ENCODE data around the gene FAM174A.
"Not testable (repeated sequence)": the region's sequence is repeated elsewhere in the genome, so short reads cannot be mapped to it uniquely, and the experiment has no call there.

Gene FAM174A

DNA sequence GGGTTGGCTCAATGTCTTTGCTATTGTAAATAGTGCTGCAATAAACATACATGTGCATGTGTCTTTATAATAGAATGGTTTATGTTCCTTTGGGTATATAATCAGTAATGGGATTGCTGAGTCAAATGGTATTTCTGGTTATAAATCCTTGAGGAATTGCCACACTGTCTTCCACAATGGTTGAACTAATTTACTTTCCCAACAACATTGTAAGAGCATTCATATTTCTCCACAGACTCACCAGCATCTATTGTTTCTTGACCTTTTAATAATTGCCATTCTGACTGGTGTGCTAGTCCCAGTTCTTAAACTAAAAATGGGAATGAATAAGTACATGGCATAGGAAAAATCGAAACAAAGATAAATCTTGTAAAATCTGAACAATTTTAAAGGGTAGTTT lies 68.8 kb downstream of the FAM174A start:
- not testable (repeated sequence) for H3K36me3 ChIP-seq (ENCODE audit: control insufficient read depth, insufficient read depth, low read length); H3K4me3 ChIP-seq (ENCODE audit: extremely low read depth, insufficient read depth, low read length, poor library complexity, severe bottlenecking); H3K27ac ChIP-seq (ENCODE audit: low read depth, low read length, severe bottlenecking); H3K4me1 ChIP-seq (ENCODE audit: control insufficient read depth, insufficient read depth, low read length, poor library complexity, severe bottlenecking); H3K9me3 ChIP-seq (ENCODE audit: control insufficient read depth, low read length)
- no CpG with 5 or more reads among the region's 1 CpG for WGBS, 2 experiments (ENCODE audit: insufficient coverage in 2 of 2)

DNA sequence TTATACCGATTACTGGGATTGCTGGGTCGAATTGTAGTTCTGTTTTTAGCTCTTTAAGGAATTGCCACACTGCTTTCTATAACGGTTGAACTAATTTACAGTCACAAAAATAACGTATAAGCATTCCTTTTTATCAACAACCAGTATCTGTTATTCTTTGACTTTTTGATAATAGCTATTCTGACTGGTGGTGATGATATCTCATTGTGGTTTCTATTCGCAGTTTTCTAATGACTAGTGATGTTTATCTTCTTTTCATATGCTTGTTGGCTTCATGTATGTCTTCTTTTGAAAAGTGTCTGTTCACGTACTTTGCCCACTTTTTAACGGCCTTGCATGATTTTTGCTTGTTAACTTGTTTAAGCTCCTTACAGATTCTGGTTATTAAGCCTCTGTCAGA lies 74.4 kb downstream of the FAM174A start:
- WGBS, 2 experiments (ENCODE audit: insufficient coverage in 2 of 2) = 88 to 100% methylated on average over 1 to 6 of the region's 7 CpGs
- Histone ChIP-seq H3K9me3 (ENCODE audit: control insufficient read depth, low read length) (no peaks in the 10 kb centered on the region), H3K4me3 (ENCODE audit: extremely low read depth, insufficient read depth, low read length, poor library complexity, severe bottlenecking) (no peak overlapping the region), H3K36me3 (ENCODE audit: control insufficient read depth, insufficient read depth, low read length) (no peaks in the 10 kb centered on the region), H3K4me1 (ENCODE audit: control insufficient read depth, insufficient read depth, low read length, poor library complexity, severe bottlenecking) (no peaks in the 10 kb centered on the region), H3K27ac (ENCODE audit: low read depth, low read length, severe bottlenecking) (no peak overlapping the region)

DNA sequence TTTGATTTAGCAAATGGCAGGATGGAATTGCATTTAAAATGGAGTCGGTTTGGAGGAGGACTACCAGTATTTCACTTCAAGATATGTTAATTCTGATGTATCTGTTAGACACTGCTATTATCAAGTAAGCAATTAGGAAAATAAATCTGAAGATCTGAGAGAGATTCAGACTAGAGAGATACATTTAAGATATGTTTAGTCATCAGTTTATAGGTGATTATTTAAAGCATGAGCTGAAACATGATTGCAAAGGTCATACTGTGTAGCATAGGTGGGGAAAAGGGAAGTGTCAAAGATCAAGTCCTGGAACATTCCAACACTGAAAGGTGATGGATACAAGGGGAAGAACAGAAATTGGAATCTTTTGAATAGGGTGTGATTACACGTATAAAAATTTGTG lies 79.1 kb downstream of the FAM174A start:
- 78 to 92% methylated on average over 1 of the region's 2 CpGs for WGBS, 2 experiments (ENCODE audit: insufficient coverage in 2 of 2)
- Histone ChIP-seq H3K36me3 (ENCODE audit: control insufficient read depth, insufficient read depth, low read length) (no peaks in the 10 kb centered on the region), H3K4me3 (ENCODE audit: extremely low read depth, insufficient read depth, low read length, poor library complexity, severe bottlenecking) (no peak overlapping the region), H3K4me1 (ENCODE audit: control insufficient read depth, insufficient read depth, low read length, poor library complexity, severe bottlenecking) (no peaks in the 10 kb centered on the region), H3K9me3 (ENCODE audit: control insufficient read depth, low read length) (no peaks in the 10 kb centered on the region), H3K27ac (ENCODE audit: low read depth, low read length, severe bottlenecking) (no peak overlapping the region)

DNA sequence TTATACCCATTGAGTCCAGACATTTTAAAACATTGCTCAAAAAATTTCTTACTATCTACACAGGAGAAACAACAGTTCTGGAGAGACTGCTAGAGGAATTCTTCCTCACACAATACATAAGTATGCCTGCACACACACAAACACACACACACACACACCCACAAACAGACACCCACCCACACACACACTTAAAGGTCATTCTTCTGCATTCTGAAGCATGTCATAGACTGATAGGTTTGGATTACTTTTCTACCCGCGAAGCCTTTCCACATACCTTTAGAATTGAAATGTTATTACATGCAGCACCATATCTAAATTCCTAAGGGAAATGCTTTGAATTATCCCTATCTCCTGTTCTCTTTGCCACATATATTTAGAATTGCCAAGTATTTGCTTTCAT lies 80.2 kb downstream of the FAM174A start:
- H3K4me1 ChIP-seq (ENCODE audit: control insufficient read depth, insufficient read depth, low read length, poor library complexity, severe bottlenecking) = no peaks in the 10 kb centered on the region
- H3K9me3 ChIP-seq (ENCODE audit: control insufficient read depth, low read length) = no peaks in the 10 kb centered on the region
- no CpG with 5 or more reads among the region's 2 CpGs for WGBS, 2 experiments (ENCODE audit: insufficient coverage in 2 of 2)
- no peaks in the 10 kb centered on the region for H3K36me3 ChIP-seq (ENCODE audit: control insufficient read depth, insufficient read depth, low read length)
- no peak overlapping the region for H3K4me3 ChIP-seq (ENCODE audit: extremely low read depth, insufficient read depth, low read length, poor library complexity, severe bottlenecking)
- H3K27ac ChIP-seq (ENCODE audit: low read depth, low read length, severe bottlenecking) = no peak overlapping the region

DNA sequence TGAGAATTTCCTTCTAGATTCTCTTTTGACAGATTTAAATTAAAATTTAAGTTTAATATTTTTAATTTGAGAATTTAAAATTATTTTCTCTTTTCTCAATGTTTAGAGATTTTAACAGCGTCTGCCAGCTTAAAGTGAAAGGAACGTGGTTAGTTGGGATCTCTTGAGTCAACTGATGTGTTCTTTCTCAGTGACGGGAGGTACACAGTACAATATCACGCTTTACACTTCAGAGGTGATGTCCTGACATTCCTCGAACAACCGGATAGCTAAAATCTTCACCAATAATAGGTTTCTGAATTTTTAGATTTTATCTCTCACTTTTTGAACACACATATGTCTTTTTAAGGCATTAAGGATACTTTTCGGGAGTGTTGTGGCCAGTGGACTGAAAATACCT lies 81.1 kb downstream of the FAM174A start:
- no peaks in the 10 kb centered on the region for H3K4me1 ChIP-seq (ENCODE audit: control insufficient read depth, insufficient read depth, low read length, poor library complexity, severe bottlenecking)
- no peak overlapping the region for H3K27ac ChIP-seq (ENCODE audit: low read depth, low read length, severe bottlenecking)
- no peak overlapping the region for H3K4me3 ChIP-seq (ENCODE audit: extremely low read depth, insufficient read depth, low read length, poor library complexity, severe bottlenecking)
- no peaks in the 10 kb centered on the region for H3K36me3 ChIP-seq (ENCODE audit: control insufficient read depth, insufficient read depth, low read length)
- WGBS, 2 experiments (ENCODE audit: insufficient coverage in 2 of 2) = 90 to 100% methylated on average over 2 of the region's 7 CpGs
- no peaks in the 10 kb centered on the region for H3K9me3 ChIP-seq (ENCODE audit: control insufficient read depth, low read length)

DNA sequence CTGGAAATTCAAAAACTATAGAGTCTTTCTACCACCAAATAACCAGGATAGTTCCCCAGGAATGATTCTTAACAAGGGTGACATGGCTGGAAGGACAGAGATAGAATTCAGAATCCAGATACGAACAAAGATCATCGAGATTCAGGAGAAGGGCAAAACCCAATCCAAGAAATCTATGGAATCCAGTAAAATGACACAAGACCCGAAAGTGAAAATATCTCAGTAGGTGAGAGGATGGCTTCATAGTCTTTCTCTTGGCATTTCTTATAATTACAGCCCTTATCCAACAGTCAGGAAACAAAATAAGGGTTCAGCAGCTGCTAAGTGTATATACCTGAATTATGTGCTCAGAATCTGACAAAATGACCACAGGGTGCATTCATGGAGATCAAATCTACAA lies 81.8 kb downstream of the FAM174A start:
- WGBS, 2 experiments (ENCODE audit: insufficient coverage in 2 of 2) = no CpG with 5 or more reads among the region's 3 CpGs

DNA sequence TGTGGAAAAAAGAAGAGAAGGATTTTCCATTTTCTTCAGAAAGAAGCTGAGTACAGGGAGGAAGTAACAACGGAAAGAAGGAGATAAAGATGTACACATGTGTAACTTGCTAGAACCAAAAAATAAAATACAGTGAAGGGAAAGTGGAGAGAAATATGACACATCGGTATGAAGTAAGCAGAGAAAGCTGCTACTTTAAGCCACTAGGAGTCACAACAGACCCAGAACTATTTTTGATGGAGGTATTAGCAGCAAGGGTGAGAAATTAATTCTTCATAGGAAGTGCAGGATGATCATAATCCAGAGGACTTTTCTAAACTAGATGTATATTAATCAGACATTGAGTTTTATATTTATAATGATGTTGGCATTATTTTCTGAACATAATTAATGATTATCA lies 88.5 kb downstream of the FAM174A start:
- no peaks in the 10 kb centered on the region for H3K4me1 ChIP-seq (ENCODE audit: control insufficient read depth, insufficient read depth, low read length, poor library complexity, severe bottlenecking)
- no peaks in the 10 kb centered on the region for H3K9me3 ChIP-seq (ENCODE audit: control insufficient read depth, low read length)
- no peaks in the 10 kb centered on the region for H3K36me3 ChIP-seq (ENCODE audit: control insufficient read depth, insufficient read depth, low read length)
- H3K27ac ChIP-seq (ENCODE audit: low read depth, low read length, severe bottlenecking) = no peak overlapping the region
- WGBS, 2 experiments (ENCODE audit: insufficient coverage in 2 of 2) = 14 to 80% methylated on average over 1 of the region's 2 CpGs
- no peak overlapping the region for H3K4me3 ChIP-seq (ENCODE audit: extremely low read depth, insufficient read depth, low read length, poor library complexity, severe bottlenecking)

More for the DNA sequence above, 81.8 kb downstream of the FAM174A start:
- Histone ChIP-seq H3K36me3 (ENCODE audit: control insufficient read depth, insufficient read depth, low read length) (no peaks in the 10 kb centered on the region), H3K27ac (ENCODE audit: low read depth, low read length, severe bottlenecking) (no peak overlapping the region), H3K4me3 (ENCODE audit: extremely low read depth, insufficient read depth, low read length, poor library complexity, severe bottlenecking) (no peak overlapping the region), H3K4me1 (ENCODE audit: control insufficient read depth, insufficient read depth, low read length, poor library complexity, severe bottlenecking) (no peaks in the 10 kb centered on the region), H3K9me3 (ENCODE audit: control insufficient read depth, low read length) (no peaks in the 10 kb centered on the region)

DNA sequence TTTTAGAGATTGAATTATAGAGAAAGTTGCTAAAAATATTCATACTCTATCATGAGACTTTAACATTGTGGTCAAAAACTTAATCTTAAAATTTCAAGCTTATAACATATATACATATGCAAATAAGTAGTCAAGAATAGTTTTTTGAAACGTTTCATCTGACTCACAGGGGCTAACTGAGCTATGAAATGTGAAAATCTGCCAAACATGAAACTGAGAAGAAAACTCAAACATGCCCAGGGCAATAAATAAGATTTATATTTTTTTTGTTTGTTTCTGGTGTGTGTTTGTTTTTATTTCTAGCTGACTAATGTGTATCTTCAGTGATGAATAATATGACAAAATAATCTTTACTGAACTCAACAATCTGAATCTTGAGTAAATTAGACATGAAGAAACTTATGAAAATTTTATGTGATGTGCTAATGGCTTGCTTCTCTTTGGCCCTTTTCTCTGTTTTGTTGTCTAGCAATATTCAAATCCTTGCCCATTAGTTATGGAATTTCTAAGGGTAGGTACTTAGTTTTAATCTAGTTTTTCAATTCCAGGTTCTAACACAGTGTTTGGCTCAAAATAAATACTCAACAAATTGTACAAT lies 99.9 kb downstream of the FAM174A start:
- Histone ChIP-seq H3K4me3 (ENCODE audit: extremely low read depth, insufficient read depth, low read length, poor library complexity, severe bottlenecking) (no peak overlapping the region), H3K27ac (ENCODE audit: low read depth, low read length, severe bottlenecking) (no peak overlapping the region), H3K4me1 (ENCODE audit: control insufficient read depth, insufficient read depth, low read length, poor library complexity, severe bottlenecking) (no peaks in the 10 kb centered on the region), H3K9me3 (ENCODE audit: control insufficient read depth, low read length) (no peaks in the 10 kb centered on the region), H3K36me3 (ENCODE audit: control insufficient read depth, insufficient read depth, low read length) (no peaks in the 10 kb centered on the region)
- no CpG with 5 or more reads among the region's 1 CpG for WGBS, 2 experiments (ENCODE audit: insufficient coverage in 2 of 2)
